HepG2 (cell line): ENCODE measurements around the gene DIP2C. TPM values are rescaled to one million over a fixed set of nuclear protein-coding genes. Genes with fewer than 3 reads are reported as not detected.

Experiments
- ATAC-seq: fragments of 200-7000 bp; cut with Tn5 transposase; 3 replicates; pipeline ENCODE4 v1.9.1; 2020; ENCODE audit warnings: mild to moderate bottlenecking, moderate library complexity
- BruUV-seq: library from RNA; stranded (reverse); fragments of 400-500 nt; replicated peaks from 2 replicates; lab custom pipeline; 2021; lab: Mats Ljungman, UMichigan
- CTCF ChIA-PET: fragments of 300-600 bp; formaldehyde crosslinking; extraction: SDS; loops from one replicate; lab custom pipeline; 2021; ENCODE audit warnings: low total read pairs, inconsistent platforms, low intra/inter-chr PET ratio; lab: Yijun Ruan, JAX
- POLR2A ChIA-PET: fragments of 350-600 bp; sonication (Branson Sonifier 250); formaldehyde crosslinking; loops from one replicate; lab custom pipeline; 2020; ENCODE audit warnings: antibody characterized with exemption, inconsistent platforms; lab: Yijun Ruan, JAX
- DNase-seq: peaks from one replicate; pipeline ENCODE4 v3.0.0-alpha.2; 2015; ENCODE audit warnings: low spot score
- FAIRE-seq: peaks from 3 replicates; lab custom pipeline; 2011; peaks lifted over from hg19 to GRCh38; lab: Jason Lieb, UNC
- H2AFZ ChIP-seq: one replicate; pipeline ENCODE4 v1.6.1; 2011; ENCODE audit warnings: low read length, inconsistent platforms
- H3K27ac ChIP-seq: fragments of 300-600 bp; 3 replicates; pipeline ENCODE4 v1.8.0; 2011; ENCODE audit warnings: mixed run types, mild to moderate bottlenecking, mixed read lengths, low read length, inconsistent platforms; ENCODE audit not compliant: insufficient read depth; ENCODE audit errors: extremely low read length
- H3K27me3 ChIP-seq, 2 experiments: fragments of 200-600 bp in 1 of 2; 2 replicates in 1 of 2; 3 replicates in 1 of 2; pipeline versions ENCODE4 v1.6.0 to v1.8.0; 2011; ENCODE audit warnings: low read length in 2 of 2, mild to moderate bottlenecking in 2 of 2, moderate library complexity in 2 of 2, inconsistent platforms in 1 of 2; ENCODE audit not compliant: insufficient read depth in 2 of 2, control insufficient read depth in 1 of 2
- H3K36me3 ChIP-seq, 2 experiments: fragments of 200-600 bp in 1 of 2; replicated peaks in 1 of 2; 2 replicates in 1 of 2; 3 replicates in 1 of 2; pipeline versions ENCODE4 v1.5.1 to v1.8.0; 2011; ENCODE audit warnings: low read length in 2 of 2, inconsistent platforms in 1 of 2; ENCODE audit not compliant: insufficient read depth in 2 of 2, control insufficient read depth in 1 of 2
- H3K4me1 ChIP-seq: 2 replicates; pipeline ENCODE4 v1.5.1; 2012; ENCODE audit warnings: low read length, inconsistent platforms; ENCODE audit not compliant: insufficient read depth
- H3K4me2 ChIP-seq: 2 replicates; pipeline ENCODE4 v1.6.0; 2011; ENCODE audit warnings: low read depth, low read length, inconsistent platforms
- H3K4me3 ChIP-seq, 3 experiments: fragments of 200-600 bp in 1 of 3; sonication (generic), shearing (Covaris generic) in 1 of 3; replicated peaks in 1 of 3; 2 replicates each; pipeline ENCODE4 v1.5.1; 2011 to 2016; ENCODE audit warnings: low read length in 3 of 3, inconsistent platforms in 2 of 3, low read depth in 2 of 3, mild to moderate bottlenecking in 2 of 3, control low read depth in 1 of 3, mixed read lengths in 1 of 3; ENCODE audit not compliant: insufficient read depth in 1 of 3
- H3K79me2 ChIP-seq: one replicate; pipeline ENCODE4 v1.6.1; 2011; ENCODE audit warnings: low read length, inconsistent platforms; ENCODE audit not compliant: insufficient read depth
- H3K9ac ChIP-seq: 2 replicates; pipeline ENCODE4 v1.6.0; 2011; ENCODE audit warnings: mild to moderate bottlenecking, low read depth, low read length, inconsistent platforms; ENCODE audit not compliant: insufficient read depth
- H3K9me3 ChIP-seq: 2 replicates; pipeline ENCODE4 v1.5.1; 2012; ENCODE audit warnings: mild to moderate bottlenecking, low read length
- H4K20me1 ChIP-seq: 2 replicates; pipeline ENCODE4 v1.6.0; 2011; ENCODE audit warnings: inconsistent platforms, mild to moderate bottlenecking, low read length, moderate library complexity; ENCODE audit not compliant: insufficient read depth
- ARID2 ChIP-seq: sonication (generic); formaldehyde crosslinking; IDR thresholded peaks from 2 replicates; pipeline ENCODE4 v1.8.1; 2022; ENCODE audit warnings: mild to moderate bottlenecking, missing genetic modification reagents, borderline replicate concordance
- BRD4 ChIP-seq: sonication (generic); formaldehyde crosslinking; IDR thresholded peaks from 2 replicates; pipeline ENCODE4 v1.4.0; 2020; ENCODE audit warnings: missing genetic modification reagents
- CEBPZ ChIP-seq: IDR thresholded peaks from 2 replicates; pipeline ENCODE4 v1.6.1; 2012; ENCODE audit warnings: low read length, improper control_type of control experiment
- GTF2F1 ChIP-seq: fragments of 150-350 bp; IDR thresholded peaks from 2 replicates; pipeline ENCODE4 v1.6.1; 2014; ENCODE audit warnings: low read length
- HES4 ChIP-seq: sonication (generic); formaldehyde crosslinking; IDR thresholded peaks from 2 replicates; pipeline ENCODE4 v1.9.0; 2021; ENCODE audit warnings: mild to moderate bottlenecking, missing genetic modification reagents, borderline replicate concordance
- HMGA1 ChIP-seq: sonication (generic); formaldehyde crosslinking; conservative IDR thresholded peaks from 2 replicates; pipeline ENCODE4 v1.4.0; 2020; ENCODE audit warnings: missing genetic modification reagents
- JUN ChIP-seq: sonication (generic); formaldehyde crosslinking; IDR thresholded peaks from 2 replicates; pipeline ENCODE4 v1.4.0; 2020; ENCODE audit warnings: mild to moderate bottlenecking, missing genetic modification reagents
- JUNB ChIP-seq: sonication (generic); formaldehyde crosslinking; IDR thresholded peaks from 2 replicates; pipeline ENCODE4 v1.8.0; 2022; ENCODE audit warnings: missing genetic modification reagents, mild to moderate bottlenecking, borderline replicate concordance
- MTF1 ChIP-seq: sonication (generic); formaldehyde crosslinking; IDR thresholded peaks from 2 replicates; pipeline ENCODE4 v1.5.0; 2020; ENCODE audit warnings: missing genetic modification reagents
- SMAD9 ChIP-seq: sonication (generic); formaldehyde crosslinking; IDR thresholded peaks from 2 replicates; pipeline ENCODE4 v1.5.1; 2020; ENCODE audit warnings: mild to moderate bottlenecking, missing genetic modification reagents
- TFE3 ChIP-seq: IDR thresholded peaks from 2 replicates; pipeline ENCODE4 v1.6.1; 2016
- ZNF20 ChIP-seq: sonication (generic); formaldehyde crosslinking; IDR thresholded peaks from 2 replicates; pipeline ENCODE4 v1.4.0; 2020; ENCODE audit warnings: mild to moderate bottlenecking, moderate library complexity, missing genetic modification reagents
- ZNF235 ChIP-seq: sonication (generic); formaldehyde crosslinking; IDR thresholded peaks from 2 replicates; pipeline ENCODE4 v1.8.1; 2023; ENCODE audit warnings: mild to moderate bottlenecking, missing genetic modification reagents, borderline replicate concordance
- ZNF24 ChIP-seq: fragments of 450-650 bp; IDR thresholded peaks from 2 replicates; pipeline ENCODE4 v1.6.1; 2017; ENCODE audit warnings: antibody characterized with exemption, mild to moderate bottlenecking
- ZNF292 ChIP-seq: sonication (generic); formaldehyde crosslinking; IDR thresholded peaks from 2 replicates; pipeline ENCODE4 v1.8.1; 2022; ENCODE audit warnings: mild to moderate bottlenecking, low read depth, missing genetic modification reagents, borderline replicate concordance
- ZNF441 ChIP-seq: sonication (generic); formaldehyde crosslinking; IDR thresholded peaks from 2 replicates; pipeline ENCODE4 v1.7.0; 2021; ENCODE audit warnings: missing genetic modification reagents, borderline replicate concordance
- ZNF547 ChIP-seq: sonication (generic); formaldehyde crosslinking; IDR thresholded peaks from 2 replicates; pipeline ENCODE4 v1.5.1; 2020; ENCODE audit warnings: mild to moderate bottlenecking, missing genetic modification reagents
- ZNF563 ChIP-seq: sonication (generic); formaldehyde crosslinking; IDR thresholded peaks from 2 replicates; pipeline ENCODE4 v1.8.0; 2022; ENCODE audit warnings: mild to moderate bottlenecking, moderate library complexity, missing genetic modification reagents
- ZNF639 ChIP-seq: conservative IDR thresholded peaks from 2 replicates; pipeline ENCODE4 v1.6.1; 2018; ENCODE audit warnings: missing genetic modification reagents
- ZNF660 ChIP-seq: sonication (generic); formaldehyde crosslinking; IDR thresholded peaks from 2 replicates; pipeline ENCODE4 v1.5.1; 2020; ENCODE audit warnings: mild to moderate bottlenecking, low read depth, missing genetic modification reagents, borderline replicate concordance
- ZNF672 ChIP-seq: sonication (generic); formaldehyde crosslinking; IDR thresholded peaks from 2 replicates; pipeline ENCODE4 v1.8.1; 2022; ENCODE audit warnings: missing genetic modification reagents
- WGBS: methylation state at CpG from one replicate; pipeline ENCODE4 v1.1.6; 2017; ENCODE audit warnings: low lambda C conversion rate; 5-methylcytosine and 5-hydroxymethylcytosine counted together
- in situ Hi-C: cut with HindIII; loops from 2 replicates; pipeline ENCODE4 v1.10.0; 2017; ENCODE audit warnings: low pct_unique_long_range_greater_than_20kb; ENCODE audit not compliant: extremely low pct_ligation_motif_present
- intact Hi-C: fragments of 100-400 bp; cut with micrococcal nuclease; formaldehyde crosslinking; loops from one replicate; pipeline ENCODE4 v1.10.0; 2022; ENCODE audit not compliant: unreplicated experiment
- polyA plus RNA-seq, 8 experiments: library from polyadenylated mRNA; depleted of rRNA in 3 of 8; stranded (reverse) in 7 of 8; unstranded in 1 of 8; fragments of >200 nt; fragmentation: Illumina TruSeq in 4 of 8; extraction: Trizol in 4 of 8; gene quantifications; 2 replicates each; pipeline versions ENCODE4 v1.2.1 to v1.2.3, GENCODE V29; 2011 to 2016; ENCODE audit warnings: low read depth in 4 of 8, missing spikeins in 1 of 8, mixed read lengths in 1 of 8; ENCODE audit not compliant: insufficient read depth in 1 of 8
- total RNA-seq, 5 experiments: library from RNA; depleted of rRNA; stranded (reverse); fragments of >200 nt; fragmentation: Illumina TruSeq; extraction: Trizol; gene quantifications; 2 replicates each; pipeline ENCODE4 v1.2.3, GENCODE V29; 2016; ENCODE audit warnings: low read depth in 1 of 5

Gene DIP2C
- total and polyA plus RNA-seq, 2 of the 13 experiments (the other 11 are each of a cell fraction or from before 2014, with no cell fraction given) = 2.2 to 2.7 TPM

- TF ChIP-seq TFE3 (CRISPR knock-in tag) (no peak), ZNF20 (CRISPR knock-in tag) (no peak), ZNF660 (CRISPR knock-in tag) (no peak), ZNF292 (no peak), GTF2F1 (no peak), ZNF639 (no peak), ZNF547 (CRISPR knock-in tag) (no peak)
Observed at GRCh38 chr10:680745-681144, 8.7 kb downstream of the DIP2C start (continued).

GRCh38 chr10:680146-680545, 9.3 kb downstream of the DIP2C start:
- in situ Hi-C loops = no loop called here
- CTCF ChIA-PET = no interaction called here
- TF ChIP-seq JUNB (CRISPR knock-in tag) (no peak), ZNF235 (CRISPR knock-in tag) (no peak), ZNF441 (no peak), SMAD9 (CRISPR knock-in tag) (no peak), BRD4 (CRISPR knock-in tag) (no peak), ZNF24 (no peak), ZNF672 (CRISPR knock-in tag) (no peak), JUN (CRISPR knock-in tag) (no peak), HES4 (CRISPR knock-in tag) (no peak), HMGA1 (CRISPR knock-in tag) (no peak), ARID2 (no peak), MTF1 (CRISPR knock-in tag) (no peak), ZNF563 (CRISPR knock-in tag) (no peak), CEBPZ (no peak)

More at GRCh38 chr10:680146-680545, 9.3 kb downstream of the DIP2C start:
- no peaks in the 10 kb centered on the region for H3K27me3 ChIP-seq
- no peak for DNase-seq
- no TSS peak for BruUV-seq
- no peak for FAIRE-seq
- H3K36me3 ChIP-seq = no peaks in the 10 kb centered on the region
- no peak overlapping the region for H3K4me3 ChIP-seq
- no peak; the same call in 2 of the 3 replicates for ATAC-seq
- POLR2A ChIA-PET = no interaction called here
- H3K9ac ChIP-seq = no peak overlapping the region
- intact Hi-C loops = no loop called here
- no peak overlapping the region for H3K4me2 ChIP-seq
- H4K20me1 ChIP-seq = peaks cover 7% of the 10 kb centered on the region; the same call in 1 of the 2 replicates
- 78% methylated on average over 11 of the region's 11 CpGs for WGBS
- no peak overlapping the region for H3K27ac ChIP-seq
- peaks cover 13% of the 10 kb centered on the region for H3K79me2 ChIP-seq
- peaks cover 12% of the 10 kb centered on the region for H3K4me1 ChIP-seq
- H3K9me3 ChIP-seq = no peaks in the 10 kb centered on the region
- no peak overlapping the region for H2AFZ ChIP-seq
